ENCODE results near the gene UBE2B. TPM values are rescaled to one million over a fixed set of nuclear protein-coding genes. Genes with fewer than 3 reads are reported as not detected.
"Not testable (repeated sequence)": the region's sequence is repeated elsewhere in the genome, so short reads cannot be mapped to it uniquely, and the experiment has no call there.

The UBE2B gene
- total RNA-seq, 2 experiments from 2014 or later: 93.8 to 94.0 TPM

- Mint-ChIP-seq H3K27ac (no peak overlapping the region), H3K4me3 (no peak overlapping the region), H3K36me3 (no peaks in the 10 kb centered on the region), H3K27me3 (no peaks in the 10 kb centered on the region), H3K9me3 (no peaks in the 10 kb centered on the region), H3K4me1 (no peaks in the 10 kb centered on the region)
- DNase-seq: no peak
Observed at GRCh38 chr5:134417707-134418106, 46.3 kb downstream of the UBE2B start.

GRCh38 chr5:134418958-134419357 lies 47.6 kb downstream of the UBE2B start:
- no peak overlapping the region for H3K4me3 Mint-ChIP-seq
- no peaks in the 10 kb centered on the region for H3K4me1 Mint-ChIP-seq
- H3K27me3 Mint-ChIP-seq: no peaks in the 10 kb centered on the region
- H3K27ac Mint-ChIP-seq: no peak overlapping the region
- no peak for DNase-seq
- no peaks in the 10 kb centered on the region for H3K9me3 Mint-ChIP-seq
- no peaks in the 10 kb centered on the region for H3K36me3 Mint-ChIP-seq

GRCh38 chr5:134420343-134420742 lies 49.0 kb downstream of the UBE2B start:
- no peaks in the 10 kb centered on the region for H3K4me1 Mint-ChIP-seq
- no peaks in the 10 kb centered on the region for H3K36me3 Mint-ChIP-seq
- no peaks in the 10 kb centered on the region for H3K27me3 Mint-ChIP-seq
- no peak overlapping the region for H3K27ac Mint-ChIP-seq
- H3K9me3 Mint-ChIP-seq: no peaks in the 10 kb centered on the region
- no peak for DNase-seq
- H3K4me3 Mint-ChIP-seq: no peak overlapping the region

- H3K27me3 Mint-ChIP-seq, DNase-seq, H3K4me3 Mint-ChIP-seq, H3K9me3 Mint-ChIP-seq, H3K4me1 Mint-ChIP-seq, H3K27ac Mint-ChIP-seq, H3K36me3 Mint-ChIP-seq: not testable (repeated sequence)
Observed at GRCh38 chr5:134421038-134421437, 49.7 kb downstream of the UBE2B start.

GRCh38 chr5:134422791-134423365 lies 51.5 kb downstream of the UBE2B start:
- Mint-ChIP-seq H3K36me3 (no peaks in the 10 kb centered on the region), H3K4me3 (no peak overlapping the region), H3K27ac (no peak overlapping the region), H3K4me1 (no peaks in the 10 kb centered on the region), H3K9me3 (no peaks in the 10 kb centered on the region), H3K27me3 (no peaks in the 10 kb centered on the region)
- no peak for DNase-seq

- Mint-ChIP-seq H3K9me3 (no peaks in the 10 kb centered on the region), H3K27me3 (no peaks in the 10 kb centered on the region), H3K27ac (no peak overlapping the region), H3K36me3 (no peaks in the 10 kb centered on the region), H3K4me3 (no peak overlapping the region), H3K4me1 (no peaks in the 10 kb centered on the region)
- no peak for DNase-seq
Observed at GRCh38 chr5:134423376-134423775, 52.0 kb downstream of the UBE2B start.

- Mint-ChIP-seq H3K27me3 (no peaks in the 10 kb centered on the region), H3K36me3 (no peaks in the 10 kb centered on the region), H3K4me1 (no peaks in the 10 kb centered on the region), H3K27ac (no peak overlapping the region), H3K4me3 (no peak overlapping the region), H3K9me3 (no peaks in the 10 kb centered on the region)
- DNase-seq: no peak
Observed at GRCh38 chr5:134426361-134426760, 55.0 kb downstream of the UBE2B start.

- Mint-ChIP-seq H3K36me3 (no peaks in the 10 kb centered on the region), H3K4me3 (no peak overlapping the region), H3K27me3 (no peaks in the 10 kb centered on the region), H3K4me1 (peaks cover 7% of the 10 kb centered on the region), H3K27ac (no peak overlapping the region), H3K9me3 (no peaks in the 10 kb centered on the region)
- DNase-seq: no peak
Observed at GRCh38 chr5:134427540-134428041, 56.2 kb downstream of the UBE2B start.

GRCh38 chr5:134430001-134430569 lies 58.7 kb downstream of the UBE2B start:
- Mint-ChIP-seq H3K27me3 (no peaks in the 10 kb centered on the region), H3K4me1 (peaks cover 12% of the 10 kb centered on the region), H3K4me3 (no peak overlapping the region), H3K36me3 (no peaks in the 10 kb centered on the region), H3K27ac (no peak overlapping the region), H3K9me3 (no peaks in the 10 kb centered on the region)
- no peak for DNase-seq

- Mint-ChIP-seq H3K9me3 (no peaks in the 10 kb centered on the region), H3K27ac (peak overlapping the region; percentile 5), H3K27me3 (no peaks in the 10 kb centered on the region), H3K36me3 (no peaks in the 10 kb centered on the region), H3K4me3 (no peak overlapping the region), H3K4me1 (peaks cover 28% of the 10 kb centered on the region)
- DNase-seq: peak; percentile 47
Observed at GRCh38 chr5:134432174-134432573, 60.8 kb downstream of the UBE2B start.

- DNase-seq: no peak
- H3K27ac Mint-ChIP-seq: peak overlapping the region; percentile 0
- H3K4me1 Mint-ChIP-seq: peaks cover 31% of the 10 kb centered on the region
- no peaks in the 10 kb centered on the region for H3K27me3 Mint-ChIP-seq
- H3K36me3 Mint-ChIP-seq: no peaks in the 10 kb centered on the region
- no peaks in the 10 kb centered on the region for H3K9me3 Mint-ChIP-seq
- no peak overlapping the region for H3K4me3 Mint-ChIP-seq
Observed at GRCh38 chr5:134432677-134433359, 61.4 kb downstream of the UBE2B start.

- no peak for DNase-seq
- no peak overlapping the region for H3K27ac Mint-ChIP-seq
Observed at GRCh38 chr5:134435560-134435959, 64.2 kb downstream of the UBE2B start.

GRCh38 chr5:134436523-134437339 lies 65.4 kb downstream of the UBE2B start:
- Mint-ChIP-seq H3K4me1 (peaks cover 31% of the 10 kb centered on the region), H3K9me3 (no peaks in the 10 kb centered on the region), H3K36me3 (no peaks in the 10 kb centered on the region), H3K27me3 (no peaks in the 10 kb centered on the region), H3K27ac (peak overlapping the region; percentile 60), H3K4me3 (peak overlapping the region; percentile 38)
- DNase-seq: peak; percentile 70

More at GRCh38 chr5:134435560-134435959, 64.2 kb downstream of the UBE2B start:
- Mint-ChIP-seq H3K4me1 (peaks cover 31% of the 10 kb centered on the region), H3K9me3 (no peaks in the 10 kb centered on the region), H3K36me3 (no peaks in the 10 kb centered on the region), H3K27me3 (no peaks in the 10 kb centered on the region), H3K4me3 (no peak overlapping the region)

GRCh38 chr5:134437340-134437846 lies 66.0 kb downstream of the UBE2B start:
- DNase-seq: peak; percentile 6
- Mint-ChIP-seq H3K27me3 (no peaks in the 10 kb centered on the region), H3K4me3 (no peak overlapping the region), H3K27ac (peak overlapping the region; percentile 60), H3K9me3 (no peaks in the 10 kb centered on the region), H3K36me3 (no peaks in the 10 kb centered on the region), H3K4me1 (peaks cover 26% of the 10 kb centered on the region)
